Measurements from ENCODE around the gene ZNF431. TPM values are rescaled to one million over a fixed set of nuclear protein-coding genes. Genes with fewer than 3 reads are reported as not detected.

ZNF431 gene
- total and polyA plus RNA-seq, 3 donors from 2014 or later: 12.8 to 50.0 (median 49.4) TPM

DNA sequence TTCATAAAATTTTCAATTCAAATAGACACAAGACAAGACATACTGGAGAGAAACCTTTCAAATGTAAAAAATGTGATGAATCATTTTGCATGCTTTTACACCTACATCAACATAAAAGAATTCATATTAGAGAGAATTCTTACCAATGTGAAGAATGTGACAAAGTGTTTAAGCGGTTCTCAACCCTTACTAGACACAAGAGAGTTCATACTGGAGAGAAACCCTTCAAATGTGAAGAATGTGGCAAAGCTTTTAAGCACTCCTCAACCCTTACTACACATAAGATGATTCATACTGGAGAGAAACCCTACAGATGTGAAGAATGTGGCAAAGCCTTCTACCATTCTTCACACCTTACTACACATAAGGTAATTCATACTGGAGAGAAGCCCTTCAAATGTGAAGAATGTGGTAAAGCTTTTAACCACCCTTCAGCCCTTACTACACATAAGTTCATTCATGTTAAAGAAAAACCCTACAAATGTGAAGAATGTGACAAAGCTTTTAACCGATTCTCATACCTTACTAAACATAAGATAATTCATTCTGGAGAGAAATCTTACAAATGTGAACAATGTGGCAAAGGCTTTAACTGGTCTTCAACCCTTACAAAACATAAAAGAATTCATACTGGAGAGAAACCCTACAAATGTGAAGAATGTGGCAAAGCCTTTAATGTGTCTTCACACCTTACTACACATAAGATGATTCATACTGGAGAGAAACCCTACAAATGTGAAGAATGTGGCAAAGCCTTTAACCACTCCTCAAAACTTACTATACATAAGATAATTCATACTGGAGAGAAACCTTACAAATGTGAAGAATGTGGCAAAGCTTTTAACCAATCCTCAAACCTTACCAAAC is 24.6 kb upstream of the ZNF431 start:
- TF ChIP-seq POLR2A (IDR thresholded peaks at IDR 0.05): no peak
- TF ChIP-seq, protein P1, sequence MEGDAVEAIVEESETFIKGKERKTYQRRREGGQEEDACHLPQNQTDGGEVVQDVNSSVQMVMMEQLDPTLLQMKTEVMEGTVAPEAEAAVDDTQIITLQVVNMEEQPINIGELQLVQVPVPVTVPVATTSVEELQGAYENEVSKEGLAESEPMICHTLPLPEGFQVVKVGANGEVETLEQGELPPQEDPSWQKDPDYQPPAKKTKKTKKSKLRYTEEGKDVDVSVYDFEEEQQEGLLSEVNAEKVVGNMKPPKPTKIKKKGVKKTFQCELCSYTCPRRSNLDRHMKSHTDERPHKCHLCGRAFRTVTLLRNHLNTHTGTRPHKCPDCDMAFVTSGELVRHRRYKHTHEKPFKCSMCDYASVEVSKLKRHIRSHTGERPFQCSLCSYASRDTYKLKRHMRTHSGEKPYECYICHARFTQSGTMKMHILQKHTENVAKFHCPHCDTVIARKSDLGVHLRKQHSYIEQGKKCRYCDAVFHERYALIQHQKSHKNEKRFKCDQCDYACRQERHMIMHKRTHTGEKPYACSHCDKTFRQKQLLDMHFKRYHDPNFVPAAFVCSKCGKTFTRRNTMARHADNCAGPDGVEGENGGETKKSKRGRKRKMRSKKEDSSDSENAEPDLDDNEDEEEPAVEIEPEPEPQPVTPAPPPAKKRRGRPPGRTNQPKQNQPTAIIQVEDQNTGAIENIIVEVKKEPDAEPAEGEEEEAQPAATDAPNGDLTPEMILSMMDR (IDR thresholded peaks at IDR 0.05): no peak

DNA sequence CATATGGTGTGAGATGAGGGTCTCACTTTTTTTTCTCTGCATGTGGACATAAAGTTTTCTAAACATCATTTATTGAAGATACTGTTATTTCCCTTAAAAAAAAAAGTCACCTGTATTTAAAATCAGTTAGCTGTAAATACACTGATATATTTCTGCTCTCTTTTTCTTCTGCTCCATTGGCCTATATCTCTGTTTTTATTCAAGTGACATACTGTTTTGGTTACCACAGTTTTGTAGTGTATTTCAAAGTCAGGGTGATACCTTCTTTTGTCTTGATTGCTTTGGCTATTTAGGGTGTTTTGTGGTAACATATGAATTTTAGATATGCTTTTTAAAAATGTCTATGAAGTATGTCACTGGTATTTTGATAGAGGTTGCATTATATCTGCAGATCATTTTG is 15.8 kb upstream of the ZNF431 start:
- no peak for DNase-seq
- peaks cover 25% of the 10 kb centered on the region for H3K4me1 ChIP-seq
- no peak overlapping the region for H3K4me3 ChIP-seq
- no peak overlapping the region for H3K27ac ChIP-seq
- TF ChIP-seq, protein P1 (IDR thresholded peaks at IDR 0.05): no peak
- no peak for TF ChIP-seq POLR2A (IDR thresholded peaks at IDR 0.05)
- H3K36me3 ChIP-seq (ENCODE audit: low read depth, missing control alignments): no peaks in the 10 kb centered on the region
- intact Hi-C loops (cut with DNase I; ENCODE audit: low total_unique reads): no loop called here
- no peaks in the 10 kb centered on the region for H3K27me3 ChIP-seq
- H3K9me3 ChIP-seq: no peaks in the 10 kb centered on the region

More for the DNA sequence above, 24.6 kb upstream of the ZNF431 start:
- no peaks in the 10 kb centered on the region for H3K27me3 ChIP-seq
- WGBS, 2 donors: 96% methylated on average over 2 of the region's 2 CpGs
- intact Hi-C loops (cut with DNase I; ENCODE audit: low total_unique reads): no loop called here
- H3K36me3 ChIP-seq (ENCODE audit: low read depth, missing control alignments): no peaks in the 10 kb centered on the region
- H3K27ac ChIP-seq: no peak overlapping the region
- H3K4me1 ChIP-seq: no peaks in the 10 kb centered on the region
- DNase-seq: no peak
- H3K4me3 ChIP-seq: no peak overlapping the region
- no peaks in the 10 kb centered on the region for H3K9me3 ChIP-seq

DNA sequence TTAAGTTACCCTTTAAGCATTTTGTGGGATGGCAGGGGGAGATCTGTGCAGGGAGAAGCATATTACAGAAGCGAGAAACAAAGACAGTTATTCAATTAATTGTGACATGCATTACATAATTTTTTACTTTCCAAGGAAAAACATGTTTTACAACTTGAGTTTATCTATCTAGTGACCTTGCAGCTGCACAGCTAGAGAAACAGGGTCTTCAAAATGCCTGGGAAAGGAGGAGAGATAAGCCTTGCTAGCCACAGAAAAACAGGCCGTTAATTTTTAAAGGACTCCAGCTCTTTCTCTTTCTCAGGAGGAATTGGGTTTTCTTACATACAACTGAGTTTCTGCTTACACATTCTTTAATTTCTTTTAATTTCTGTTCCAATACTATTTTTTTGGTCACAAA is 14.8 kb upstream of the ZNF431 start:
- H3K36me3 ChIP-seq (ENCODE audit: low read depth, missing control alignments): no peaks in the 10 kb centered on the region
- WGBS, 2 donors: 20 to 27% methylated on average over 2 of the region's 2 CpGs
- no peak for DNase-seq
- TF ChIP-seq, protein P1 (IDR thresholded peaks at IDR 0.05): no peak
- TF ChIP-seq POLR2A (IDR thresholded peaks at IDR 0.05): no peak
- no peak overlapping the region for H3K4me3 ChIP-seq
- no peaks in the 10 kb centered on the region for H3K9me3 ChIP-seq
- no peaks in the 10 kb centered on the region for H3K27me3 ChIP-seq
- H3K4me1 ChIP-seq: peaks cover 25% of the 10 kb centered on the region
- no peak overlapping the region for H3K27ac ChIP-seq
- intact Hi-C loops (cut with DNase I; ENCODE audit: low total_unique reads): no loop called here

DNA sequence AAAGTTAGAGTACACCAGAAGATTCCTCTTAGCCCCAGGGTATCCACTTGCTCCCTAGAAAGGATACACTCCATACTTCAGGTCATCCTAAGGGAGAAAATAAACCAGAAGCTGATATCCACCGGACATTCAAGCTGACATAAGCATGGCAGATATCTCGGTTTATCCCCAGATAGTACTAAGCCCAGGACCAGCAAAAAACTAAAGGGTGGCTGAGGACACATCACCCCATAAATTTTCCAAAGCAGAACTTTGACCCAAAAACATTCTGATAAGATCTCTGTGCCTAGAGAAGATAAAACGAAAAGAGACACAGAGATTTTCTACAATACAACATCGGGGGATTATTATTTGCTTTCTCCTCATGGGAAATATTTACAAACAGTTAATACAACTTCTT is 13.9 kb upstream of the ZNF431 start:
- TF ChIP-seq, protein P1 (IDR thresholded peaks at IDR 0.05): no peak
- TF ChIP-seq POLR2A (IDR thresholded peaks at IDR 0.05): no peak
- H3K27ac ChIP-seq: peak overlapping the region; percentile 23 to 50
- WGBS, 2 donors: 27 to 34% methylated on average over 4 of the region's 4 CpGs

More for the DNA sequence above, 13.9 kb upstream of the ZNF431 start:
- no peak for DNase-seq
- Histone ChIP-seq H3K4me1 (peaks cover 25% of the 10 kb centered on the region), H3K27me3 (no peaks in the 10 kb centered on the region), H3K36me3 (ENCODE audit: low read depth, missing control alignments) (no peaks in the 10 kb centered on the region), H3K9me3 (no peaks in the 10 kb centered on the region), H3K4me3 (no peak overlapping the region)
- intact Hi-C loops (cut with DNase I; ENCODE audit: low total_unique reads): no loop called here
